ENCODE measurements around the gene CERT1. TPM values are rescaled to one million over a fixed set of nuclear protein-coding genes. Genes with fewer than 3 reads are reported as not detected.
"Not testable (repeated sequence)": the region's sequence is repeated elsewhere in the genome, so short reads cannot be mapped to it uniquely, and the experiment has no call there.

CERT1 gene
- total RNA-seq, 1 donor from 2014 or later = 36.4 TPM

DNA sequence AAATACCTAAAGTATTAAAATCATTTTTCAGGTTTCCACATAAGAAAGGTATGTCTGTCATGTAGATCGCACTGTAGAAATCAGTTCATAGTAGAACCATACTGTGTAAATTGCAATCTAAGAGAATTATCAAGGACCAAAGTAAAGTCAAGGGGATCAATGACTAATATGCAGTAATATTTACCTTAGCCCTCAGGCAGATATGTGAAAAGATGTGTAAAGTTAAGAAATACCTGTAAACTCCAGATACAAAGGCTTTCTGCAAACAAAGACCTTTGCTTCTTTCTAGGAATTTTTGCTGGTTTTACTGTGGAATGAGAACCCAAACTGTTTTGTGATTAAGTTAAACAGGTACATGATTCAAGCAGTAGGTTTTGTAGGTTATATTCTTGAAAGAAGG lies 11.8 kb upstream of the CERT1 start:
- intact Hi-C loops (cut with micrococcal nuclease) = no loop called here

DNA sequence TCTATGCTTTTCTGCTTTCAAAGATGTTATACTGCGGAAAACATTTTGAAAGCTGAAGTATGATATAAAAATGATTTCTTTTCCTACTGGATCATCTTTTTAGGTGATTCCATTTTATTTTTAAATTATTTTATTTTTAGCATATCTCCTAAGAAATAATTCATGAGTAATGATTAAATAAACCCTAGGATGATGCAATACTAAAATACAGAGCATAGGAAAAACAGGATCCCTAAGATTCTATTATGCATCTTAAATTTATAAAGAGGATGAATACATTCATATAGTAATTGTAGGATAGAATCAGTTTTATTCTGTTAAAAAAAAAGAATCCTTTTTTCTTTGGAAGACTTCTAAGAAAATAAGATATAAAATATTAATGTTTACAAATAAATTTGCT lies 11.1 kb upstream of the CERT1 start:
- intact Hi-C loops (cut with micrococcal nuclease) = no loop called here

- intact Hi-C loops (cut with micrococcal nuclease) = no loop called here
These were observed 10.6 kb upstream of the CERT1 start for GRCh38 chr5:75522025-75522424.

DNA sequence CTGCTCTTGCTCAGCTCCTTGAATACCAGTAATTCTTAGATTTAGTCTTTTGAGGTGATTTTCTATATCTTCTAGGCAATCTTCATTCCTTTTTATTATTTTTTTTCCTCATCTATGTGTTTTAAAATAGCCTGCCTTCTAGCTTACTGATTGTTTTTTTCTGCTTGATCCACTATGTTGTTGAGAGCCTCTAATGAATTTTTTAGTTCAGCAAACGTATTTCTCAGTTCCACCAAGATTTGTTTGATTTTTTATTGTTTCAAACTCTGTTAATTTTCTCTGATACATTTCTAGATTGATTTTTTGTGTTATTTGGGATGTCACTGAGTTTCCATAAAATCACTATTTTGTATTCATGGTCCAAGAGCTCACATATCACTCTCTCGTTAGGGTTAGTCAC lies 9.8 kb upstream of the CERT1 start:
- intact Hi-C loops (cut with micrococcal nuclease) = no loop called here

- intact Hi-C loops (cut with micrococcal nuclease) = no loop called here
These were observed 8.3 kb upstream of the CERT1 start for GRCh38 chr5:75519761-75520160.

DNA sequence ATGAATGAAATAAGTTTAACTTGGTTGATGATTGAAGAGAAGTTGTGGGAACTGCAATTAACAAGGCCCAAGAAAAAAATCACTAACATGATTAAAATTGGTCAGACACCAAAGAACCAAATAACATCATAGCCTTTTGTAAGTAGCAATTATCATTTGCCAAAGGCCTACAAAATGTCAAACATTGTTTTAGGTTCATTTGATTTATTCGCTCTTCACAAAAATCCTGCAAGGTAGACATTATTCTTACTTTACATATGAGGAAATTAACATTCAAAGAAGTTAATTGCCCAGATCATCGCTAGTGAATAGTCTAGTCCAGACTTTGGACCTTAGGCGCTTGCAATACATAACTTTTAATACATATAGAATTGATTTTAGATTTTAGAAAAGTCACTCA lies 2.9 kb upstream of the CERT1 start:
- intact Hi-C loops (cut with micrococcal nuclease) = loop anchor here (5.0 kb wide), 3 partner anchors 647 to 937 kb away; partner anchors contain the start of gene FAM169A

DNA sequence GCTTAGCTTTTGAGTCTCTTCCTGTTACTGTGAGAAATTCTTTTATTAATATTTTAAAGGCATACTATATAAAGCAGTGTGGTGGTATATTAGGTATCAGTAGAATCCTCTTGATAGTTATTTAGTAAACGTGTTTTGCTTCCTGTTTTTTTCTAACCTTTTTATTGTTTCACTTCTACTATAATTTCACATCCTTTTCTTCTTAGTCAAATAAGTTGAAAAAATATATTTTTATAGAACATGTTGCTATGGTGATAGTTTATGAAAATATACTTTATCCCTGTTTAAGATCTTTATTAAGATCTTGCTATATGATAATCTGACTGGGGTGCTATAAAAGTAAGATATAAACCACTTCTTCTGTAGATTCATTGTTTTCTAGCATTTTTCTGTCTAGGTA lies 2.4 kb upstream of the CERT1 start:
- intact Hi-C loops (cut with micrococcal nuclease) = loop anchor here (5.0 kb wide), 3 partner anchors 647 to 937 kb away; partner anchors contain the start of gene FAM169A

DNA sequence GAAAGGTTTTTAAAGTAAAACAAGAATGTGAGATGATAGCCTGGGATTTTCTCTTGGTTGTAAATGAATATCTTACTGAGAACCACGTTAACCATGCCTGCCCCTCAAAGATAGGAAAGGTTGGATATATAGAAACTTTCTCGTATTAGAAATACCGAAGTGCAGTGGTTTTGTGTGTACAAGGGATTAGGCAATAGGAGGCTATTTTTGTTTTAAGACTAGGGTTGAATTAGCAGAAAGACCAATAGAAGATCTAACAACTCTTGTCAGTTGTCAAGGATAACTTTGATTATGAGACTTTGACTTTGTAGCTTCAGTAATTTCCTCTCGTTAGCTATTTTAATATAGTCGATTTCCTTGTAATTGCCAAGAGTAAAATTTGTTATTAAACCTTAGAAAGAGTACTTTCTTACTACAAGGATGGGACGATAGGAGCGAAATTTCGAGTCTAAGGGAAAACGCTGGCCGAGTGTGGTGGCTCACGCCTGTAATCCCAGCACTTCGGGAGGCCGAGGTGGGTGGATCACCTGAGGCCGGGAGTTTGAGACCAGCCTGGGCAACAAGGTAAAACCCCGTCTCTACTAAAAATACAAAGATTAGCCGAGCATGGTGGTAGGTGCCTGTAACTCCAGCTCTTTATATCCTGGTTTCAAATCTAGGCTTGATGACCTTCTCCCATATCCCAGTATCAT lies 1.1 kb upstream of the CERT1 start:
- intact Hi-C loops (cut with micrococcal nuclease) = loop anchor here (1.0 to 5.0 kb wide), 4 partner anchors 645 to 1035 kb away; partner anchors contain the start of gene FAM169A

GRCh38 chr5:75510836-75511434 lies 494 bp downstream of the CERT1 start:
- intact Hi-C loops (cut with micrococcal nuclease) = loop anchor here (1.0 to 5.0 kb wide), 15 partner anchors 56 to 1946 kb away; partner anchors contain the start of genes AGGF1, ANKRA2, FAM169A and GFM2

DNA sequence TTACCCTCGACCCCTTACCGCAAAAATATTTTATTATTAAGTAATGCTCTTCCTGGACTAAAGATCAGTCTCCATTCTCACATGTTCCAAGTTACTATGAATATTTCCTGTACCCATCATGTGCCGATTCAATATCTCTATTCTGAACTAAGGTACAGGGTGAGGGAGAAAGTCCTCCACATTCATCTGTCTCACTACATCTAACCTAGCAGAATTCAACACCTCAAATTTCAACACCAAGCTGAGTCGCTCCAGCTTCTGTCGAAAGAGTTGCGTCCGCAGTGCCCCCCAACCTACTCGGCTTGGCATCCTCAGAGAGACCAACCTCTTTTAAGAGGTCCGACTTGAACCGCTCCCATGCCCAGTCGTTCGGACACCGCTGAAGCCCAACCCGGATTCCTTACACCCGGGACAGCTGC lies 1.0 kb downstream of the CERT1 start:
- intact Hi-C loops (cut with micrococcal nuclease) = loop anchor here (2.0 to 5.0 kb wide), 5 partner anchors 643 to 1520 kb away; partner anchors contain the start of genes AGGF1, FAM169A and HEXB

- intact Hi-C loops (cut with micrococcal nuclease) = loop anchor here (2.0 to 5.0 kb wide), 5 partner anchors 643 to 1521 kb away; partner anchors contain the start of genes AGGF1, FAM169A and HEXB
These were observed 1.5 kb downstream of the CERT1 start for GRCh38 chr5:75509956-75510355.

DNA sequence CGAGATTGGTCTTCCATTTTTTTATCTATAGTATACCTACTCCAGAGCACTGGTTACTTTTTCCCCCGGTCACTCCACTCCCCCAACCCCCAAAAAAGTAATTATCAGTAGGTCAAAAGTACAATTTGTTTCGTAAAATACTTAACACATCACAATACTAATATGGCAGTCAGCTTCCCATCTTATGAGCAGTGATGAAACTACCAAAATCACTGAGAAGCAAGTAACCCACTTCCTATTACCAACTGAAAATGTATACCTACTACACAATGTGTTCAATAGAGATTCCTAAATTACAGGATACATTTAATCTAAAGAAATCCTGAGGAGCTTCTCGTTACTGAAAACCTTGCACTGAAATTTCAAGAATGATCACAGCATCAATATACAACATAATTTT lies 1.9 kb downstream of the CERT1 start:
- intact Hi-C loops (cut with micrococcal nuclease) = no loop called here

DNA sequence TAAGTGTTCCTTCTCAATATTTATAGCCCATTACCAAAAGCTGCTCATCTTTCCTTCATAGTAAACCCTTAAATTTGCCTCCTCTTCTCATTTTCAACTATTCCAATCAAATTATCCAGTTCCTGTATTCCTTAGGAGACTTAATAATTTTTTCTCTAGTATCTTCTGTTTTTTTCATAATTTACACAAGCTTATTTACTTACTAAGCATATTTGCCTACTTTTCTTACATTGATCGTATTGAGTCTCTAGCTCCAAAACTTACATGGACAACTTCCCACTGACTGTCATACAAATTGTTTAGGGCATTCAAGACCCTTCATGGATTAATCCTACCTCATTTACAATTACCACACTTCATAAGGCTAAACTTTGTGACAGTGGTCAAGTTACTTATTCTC lies 3.6 kb downstream of the CERT1 start:
- intact Hi-C loops (cut with micrococcal nuclease) = no loop called here

- intact Hi-C loops (cut with micrococcal nuclease) = not testable (repeated sequence)
These were observed 6.3 kb downstream of the CERT1 start for GRCh38 chr5:75505112-75505511.

DNA sequence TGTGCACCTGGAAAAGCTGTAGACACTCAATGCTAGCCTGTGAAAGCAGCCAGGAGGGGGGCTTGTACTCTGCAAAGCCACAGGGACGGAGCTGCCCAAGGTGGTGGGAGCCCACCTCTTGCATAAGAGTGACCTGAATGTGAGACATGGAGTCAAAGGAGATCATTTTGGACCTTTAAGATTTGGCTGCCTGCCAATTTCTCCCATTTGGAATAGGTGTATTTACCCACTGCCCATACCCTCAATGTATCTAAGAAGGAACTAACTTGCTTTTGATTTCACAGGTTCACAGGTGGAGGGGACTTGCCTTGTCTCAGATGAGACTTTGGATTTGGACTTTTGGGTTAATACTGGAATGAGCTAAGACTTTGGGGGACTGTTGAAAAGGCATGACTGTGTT lies 12.6 kb downstream of the CERT1 start:
- intact Hi-C loops (cut with micrococcal nuclease) = not testable (repeated sequence)

- intact Hi-C loops (cut with micrococcal nuclease) = no loop called here
These were observed 13.1 kb downstream of the CERT1 start for GRCh38 chr5:75498208-75498777.

- intact Hi-C loops (cut with micrococcal nuclease) = no loop called here
These were observed 15.4 kb downstream of the CERT1 start for GRCh38 chr5:75496026-75496425.

DNA sequence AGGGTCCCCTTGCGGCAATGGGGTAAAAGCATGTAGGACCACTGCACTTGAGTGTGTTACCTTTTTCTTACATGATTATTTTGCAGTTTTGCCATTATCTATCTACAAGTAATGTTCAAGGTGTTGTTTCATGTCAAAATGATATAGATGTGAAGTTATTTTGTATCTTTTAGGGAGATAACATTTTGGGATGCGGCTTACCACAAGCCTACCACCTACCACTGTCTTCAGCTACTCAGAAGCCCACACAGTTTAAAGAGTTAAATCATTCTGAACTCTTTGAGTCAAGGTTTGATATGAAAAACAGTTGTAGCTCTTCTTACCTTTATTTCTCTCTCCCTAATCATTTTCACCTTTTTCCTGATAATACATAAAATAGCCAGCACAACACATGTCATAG lies 19.8 kb downstream of the CERT1 start:
- intact Hi-C loops (cut with micrococcal nuclease) = no loop called here

DNA sequence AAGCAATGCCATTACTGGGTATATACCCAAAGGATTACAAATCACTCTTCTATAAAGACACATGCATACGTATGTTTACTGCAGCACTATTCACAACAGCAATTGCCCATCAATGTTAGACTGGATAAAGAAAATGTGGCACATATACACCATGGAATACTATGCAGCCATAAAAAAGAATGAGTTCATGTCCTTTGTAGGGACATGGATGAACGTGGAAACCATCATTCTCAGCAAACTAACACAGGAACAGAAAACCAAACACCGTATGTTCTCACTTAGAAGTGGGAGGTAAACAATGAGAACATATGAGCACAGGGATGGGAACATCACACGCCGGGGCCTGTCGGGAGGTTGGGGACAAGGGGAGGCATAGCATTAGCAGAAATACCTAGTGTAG lies 21.6 kb downstream of the CERT1 start:
- intact Hi-C loops (cut with micrococcal nuclease) = not testable (repeated sequence)

- intact Hi-C loops (cut with micrococcal nuclease) = no loop called here
These were observed 26.8 kb downstream of the CERT1 start for GRCh38 chr5:75484605-75485004.

GRCh38 chr5:75482482-75482881 lies 28.9 kb downstream of the CERT1 start:
- intact Hi-C loops (cut with micrococcal nuclease) = no loop called here

GRCh38 chr5:75481024-75481423 lies 30.4 kb downstream of the CERT1 start:
- intact Hi-C loops (cut with micrococcal nuclease) = no loop called here
